ENCODE data around the gene MLEC.
"Not testable (repeated sequence)": the region's sequence is repeated elsewhere in the genome, so short reads cannot be mapped to it uniquely, and the experiment has no call there.

The MLEC gene

GRCh38 chr12:120724720-120725119 is 37.8 kb downstream of the MLEC start:
- no peak for DNase-seq

GRCh38 chr12:120725151-120725658 is 38.3 kb downstream of the MLEC start:
- DNase-seq: no peak

- no peak for DNase-seq
Observed at GRCh38 chr12:120725659-120726509, 38.9 kb downstream of the MLEC start, which contains the start of gene ACADS. Gene ACADS, plus strand, starts transcription at chr12:120725826. Its CDS starts 60 bp downstream, at chr12:120725886.

GRCh38 chr12:120726510-120726793 is 39.5 kb downstream of the MLEC start:
- no peak for DNase-seq

GRCh38 chr12:120726961-120727360 is 40.0 kb downstream of the MLEC start:
- no peak for DNase-seq

GRCh38 chr12:120732198-120732597 is 45.2 kb downstream of the MLEC start:
- DNase-seq: not testable (repeated sequence)

- no peak for DNase-seq
Observed at GRCh38 chr12:120733574-120733973, 46.6 kb downstream of the MLEC start.

- DNase-seq: no peak
Observed at GRCh38 chr12:120734210-120734609, 47.3 kb downstream of the MLEC start.

- no peak for DNase-seq
Observed at GRCh38 chr12:120735181-120735580, 48.2 kb downstream of the MLEC start.

- DNase-seq: no peak
Observed at GRCh38 chr12:120736404-120737331, 49.7 kb downstream of the MLEC start.

GRCh38 chr12:120737557-120738251 is 50.8 kb downstream of the MLEC start:
- DNase-seq: no peak

GRCh38 chr12:120738252-120739030 is 51.5 kb downstream of the MLEC start:
- DNase-seq: no peak

- DNase-seq: no peak
Observed at GRCh38 chr12:120739031-120739762, 52.2 kb downstream of the MLEC start.

GRCh38 chr12:120739821-120740613 is 53.1 kb downstream of the MLEC start:
- no peak for DNase-seq

- DNase-seq: no peak
Observed at GRCh38 chr12:120740871-120741270, 53.9 kb downstream of the MLEC start.

- no peak for DNase-seq
Observed at GRCh38 chr12:120741476-120742421, 54.8 kb downstream of the MLEC start.

- no peak for DNase-seq
Observed at GRCh38 chr12:120744922-120745493, 58.1 kb downstream of the MLEC start.

GRCh38 chr12:120748242-120748641 is 61.3 kb downstream of the MLEC start:
- DNase-seq: no peak

- no peak for DNase-seq
Observed at GRCh38 chr12:120749256-120749655, 62.3 kb downstream of the MLEC start.

All from cortex of kidney (tissue), 1 donor.